Measurements from ENCODE around the gene ZDHHC12.

DNA sequence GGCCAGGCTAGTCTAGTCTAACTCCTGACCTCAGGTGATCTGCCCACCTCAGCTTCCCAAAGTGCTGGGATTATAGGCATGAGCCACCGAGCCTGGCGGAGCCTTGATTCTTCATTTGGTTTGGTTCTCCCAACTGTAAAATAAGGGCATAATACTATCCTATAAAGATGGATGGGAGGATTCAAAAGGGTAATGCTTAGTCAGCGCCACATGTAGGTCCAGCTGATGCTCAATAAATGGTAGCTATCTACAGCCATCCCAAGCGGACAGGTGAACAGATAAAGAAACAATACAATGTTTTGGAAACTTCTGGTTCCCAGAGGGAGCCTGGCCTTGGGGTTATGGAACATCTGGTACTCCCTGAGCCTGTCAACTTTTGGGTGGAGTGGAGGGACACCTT, 48.5 kb downstream of the ZDHHC12 start:
- TF ChIP-seq, protein P1, sequence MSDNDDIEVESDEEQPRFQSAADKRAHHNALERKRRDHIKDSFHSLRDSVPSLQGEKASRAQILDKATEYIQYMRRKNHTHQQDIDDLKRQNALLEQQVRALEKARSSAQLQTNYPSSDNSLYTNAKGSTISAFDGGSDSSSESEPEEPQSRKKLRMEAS (IDR thresholded peaks at IDR 0.05): no peak
- TF ChIP-seq, protein P2, sequence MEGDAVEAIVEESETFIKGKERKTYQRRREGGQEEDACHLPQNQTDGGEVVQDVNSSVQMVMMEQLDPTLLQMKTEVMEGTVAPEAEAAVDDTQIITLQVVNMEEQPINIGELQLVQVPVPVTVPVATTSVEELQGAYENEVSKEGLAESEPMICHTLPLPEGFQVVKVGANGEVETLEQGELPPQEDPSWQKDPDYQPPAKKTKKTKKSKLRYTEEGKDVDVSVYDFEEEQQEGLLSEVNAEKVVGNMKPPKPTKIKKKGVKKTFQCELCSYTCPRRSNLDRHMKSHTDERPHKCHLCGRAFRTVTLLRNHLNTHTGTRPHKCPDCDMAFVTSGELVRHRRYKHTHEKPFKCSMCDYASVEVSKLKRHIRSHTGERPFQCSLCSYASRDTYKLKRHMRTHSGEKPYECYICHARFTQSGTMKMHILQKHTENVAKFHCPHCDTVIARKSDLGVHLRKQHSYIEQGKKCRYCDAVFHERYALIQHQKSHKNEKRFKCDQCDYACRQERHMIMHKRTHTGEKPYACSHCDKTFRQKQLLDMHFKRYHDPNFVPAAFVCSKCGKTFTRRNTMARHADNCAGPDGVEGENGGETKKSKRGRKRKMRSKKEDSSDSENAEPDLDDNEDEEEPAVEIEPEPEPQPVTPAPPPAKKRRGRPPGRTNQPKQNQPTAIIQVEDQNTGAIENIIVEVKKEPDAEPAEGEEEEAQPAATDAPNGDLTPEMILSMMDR (IDR thresholded peaks at IDR 0.05; ENCODE audit: control extremely low read depth in 1 of 3, insufficient read depth in 1 of 3, low read depth in 1 of 3, low read length in 3 of 3): no peak
- TF ChIP-seq POLR2A (IDR thresholded peaks at IDR 0.05; ENCODE audit: control extremely low read depth in 1 of 2, low read depth in 2 of 2, low read length in 2 of 2): no peak
- no peak for TF ChIP-seq RAD21 (IDR thresholded peaks at IDR 0.05 in 1 of 2, conservative IDR thresholded peaks at IDR 0.05 in 1 of 2; ENCODE audit: low read depth in 2 of 2, low read length in 2 of 2)
- no peak for TF ChIP-seq CHD2 (IDR thresholded peaks at IDR 0.05; ENCODE audit: low read length)
- no peak for TF ChIP-seq TCF12 (IDR thresholded peaks at IDR 0.05; ENCODE audit: low read depth, low read length)
- TF ChIP-seq SIN3A (conservative IDR thresholded peaks at IDR 0.05 in 1 of 2, IDR thresholded peaks at IDR 0.05 in 1 of 2; ENCODE audit: low read depth in 1 of 2, low read length in 2 of 2): no peak
- TF ChIP-seq GABPA (IDR thresholded peaks at IDR 0.05; ENCODE audit: borderline replicate concordance, insufficient read depth, low read length): no peak
- no peak for TF ChIP-seq CREB1 (IDR thresholded peaks at IDR 0.05)

Data from H1 (cell line).